Panc1 (cell line): ENCODE results near the gene OR6T1.

ENCODE experiments used
- CTCF ChIP-seq: fragments of 450-650 bp; IDR thresholded peaks from 2 replicates; pipeline ENCODE4 v1.5.1; 2017; ENCODE audit warnings: mild to moderate bottlenecking
- POLR2AphosphoS5 ChIP-seq: IDR thresholded peaks from 2 replicates; pipeline ENCODE4 v1.6.1; 2012; ENCODE audit warnings: mild to moderate bottlenecking, low read depth, low read length, moderate library complexity
- SIN3A ChIP-seq: IDR thresholded peaks from 2 replicates; pipeline ENCODE4 v1.6.1; 2012; ENCODE audit warnings: low read depth, mild to moderate bottlenecking, low read length, moderate library complexity, borderline replicate concordance; ENCODE audit not compliant: insufficient read depth
- TF ChIP-seq, protein P1 (sequence below), 2 experiments: IDR thresholded peaks; 2 replicates each; pipeline ENCODE4 v1.6.1; 2011 to 2012; ENCODE audit warnings: low read depth in 2 of 2, control low read depth in 1 of 2, low read length in 1 of 2, mild to moderate bottlenecking in 1 of 2, moderate library complexity in 1 of 2; ENCODE audit not compliant: insufficient read depth in 1 of 2

- no peak for TF ChIP-seq POLR2AphosphoS5
- TF ChIP-seq, protein P1, sequence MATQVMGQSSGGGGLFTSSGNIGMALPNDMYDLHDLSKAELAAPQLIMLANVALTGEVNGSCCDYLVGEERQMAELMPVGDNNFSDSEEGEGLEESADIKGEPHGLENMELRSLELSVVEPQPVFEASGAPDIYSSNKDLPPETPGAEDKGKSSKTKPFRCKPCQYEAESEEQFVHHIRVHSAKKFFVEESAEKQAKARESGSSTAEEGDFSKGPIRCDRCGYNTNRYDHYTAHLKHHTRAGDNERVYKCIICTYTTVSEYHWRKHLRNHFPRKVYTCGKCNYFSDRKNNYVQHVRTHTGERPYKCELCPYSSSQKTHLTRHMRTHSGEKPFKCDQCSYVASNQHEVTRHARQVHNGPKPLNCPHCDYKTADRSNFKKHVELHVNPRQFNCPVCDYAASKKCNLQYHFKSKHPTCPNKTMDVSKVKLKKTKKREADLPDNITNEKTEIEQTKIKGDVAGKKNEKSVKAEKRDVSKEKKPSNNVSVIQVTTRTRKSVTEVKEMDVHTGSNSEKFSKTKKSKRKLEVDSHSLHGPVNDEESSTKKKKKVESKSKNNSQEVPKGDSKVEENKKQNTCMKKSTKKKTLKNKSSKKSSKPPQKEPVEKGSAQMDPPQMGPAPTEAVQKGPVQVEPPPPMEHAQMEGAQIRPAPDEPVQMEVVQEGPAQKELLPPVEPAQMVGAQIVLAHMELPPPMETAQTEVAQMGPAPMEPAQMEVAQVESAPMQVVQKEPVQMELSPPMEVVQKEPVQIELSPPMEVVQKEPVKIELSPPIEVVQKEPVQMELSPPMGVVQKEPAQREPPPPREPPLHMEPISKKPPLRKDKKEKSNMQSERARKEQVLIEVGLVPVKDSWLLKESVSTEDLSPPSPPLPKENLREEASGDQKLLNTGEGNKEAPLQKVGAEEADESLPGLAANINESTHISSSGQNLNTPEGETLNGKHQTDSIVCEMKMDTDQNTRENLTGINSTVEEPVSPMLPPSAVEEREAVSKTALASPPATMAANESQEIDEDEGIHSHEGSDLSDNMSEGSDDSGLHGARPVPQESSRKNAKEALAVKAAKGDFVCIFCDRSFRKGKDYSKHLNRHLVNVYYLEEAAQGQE (IDR thresholded peaks at IDR 0.05; ENCODE audit: insufficient read depth in 1 of 2, low read depth in 2 of 2, low read length in 1 of 2) = no peak
- no peak for TF ChIP-seq CTCF
- no peak for TF ChIP-seq SIN3A
Observed at GRCh38 chr11:123973816-123974215, 30.2 kb upstream of the OR6T1 start.
